Panc1 (cell line): ENCODE data around the gene AGBL1. TPM values are rescaled to one million over a fixed set of nuclear protein-coding genes. Genes with fewer than 3 reads are reported as not detected.

Experiments
- ATAC-seq: fragments of 200-7000 bp; cut with Tn5 transposase; 2 replicates; pipeline ENCODE4 v1.9.1; 2020; ENCODE audit warnings: mild to moderate bottlenecking, moderate library complexity
- BruUV-seq: library from RNA; stranded (reverse); fragments of 400-500 nt; replicated peaks from 2 replicates; lab custom pipeline; 2021; lab: Mats Ljungman, UMichigan
- CTCF ChIA-PET: fragments of 300-600 bp; sonication (Branson Sonifier 250); formaldehyde crosslinking; loops from one replicate; lab custom pipeline; 2022; ENCODE audit warnings: antibody characterized with exemption; lab: Charles Lee
- POLR2A ChIA-PET: fragments of 300-600 bp; sonication (Branson Sonifier 250); formaldehyde crosslinking; loops from one replicate; lab custom pipeline; 2022; ENCODE audit warnings: antibody characterized with exemption; lab: Charles Lee
- DNase-seq: peaks from one replicate; pipeline ENCODE4 v3.0.0-alpha.2; 2010; ENCODE audit warnings: low read depth, low spot score
- H3K27ac ChIP-seq: 2 replicates; pipeline ENCODE4 v1.5.1; 2011; ENCODE audit warnings: mild to moderate bottlenecking, low read length, inconsistent platforms
- H3K27me3 ChIP-seq: fragments of 200-500 bp; sonication (Bioruptor generic); 2 replicates; pipeline ENCODE4 v1.6.0; 2014; ENCODE audit warnings: low read length, inconsistent platforms; ENCODE audit not compliant: control insufficient read depth, insufficient read depth
- H3K36me3 ChIP-seq: fragments of 200-500 bp; sonication (Bioruptor generic); 2 replicates; pipeline ENCODE4 v1.5.1; 2014; ENCODE audit warnings: inconsistent platforms, mild to moderate bottlenecking, low read length, moderate library complexity; ENCODE audit not compliant: control insufficient read depth, insufficient read depth
- H3K4me1 ChIP-seq: 2 replicates; pipeline ENCODE4 v1.5.1; 2011; ENCODE audit warnings: inconsistent platforms, mild to moderate bottlenecking, low read length, moderate library complexity; ENCODE audit not compliant: control insufficient read depth, insufficient read depth
- H3K4me3 ChIP-seq, 2 experiments: 2 replicates each; pipeline ENCODE4 v1.5.1; 2011 to 2012; ENCODE audit warnings: low read depth in 2 of 2, low read length in 2 of 2, mild to moderate bottlenecking in 2 of 2, inconsistent platforms in 1 of 2, moderate library complexity in 1 of 2
- H3K9me3 ChIP-seq: fragments of 200-500 bp; sonication (Bioruptor generic); 2 replicates; pipeline ENCODE4 v1.5.1; 2014; ENCODE audit warnings: low read depth, mild to moderate bottlenecking, inconsistent platforms, low read length, moderate library complexity; ENCODE audit not compliant: control insufficient read depth, insufficient read depth
- CTCF ChIP-seq: fragments of 450-650 bp; IDR thresholded peaks from 2 replicates; pipeline ENCODE4 v1.5.1; 2017; ENCODE audit warnings: mild to moderate bottlenecking
- POLR2AphosphoS5 ChIP-seq: IDR thresholded peaks from 2 replicates; pipeline ENCODE4 v1.6.1; 2012; ENCODE audit warnings: mild to moderate bottlenecking, low read depth, low read length, moderate library complexity
- REST ChIP-seq, 2 experiments: IDR thresholded peaks; 2 replicates each; pipeline ENCODE4 v1.6.1; 2011 to 2012; ENCODE audit warnings: low read depth in 2 of 2, control low read depth in 1 of 2, low read length in 1 of 2, mild to moderate bottlenecking in 1 of 2, moderate library complexity in 1 of 2; ENCODE audit not compliant: insufficient read depth in 1 of 2
- SIN3A ChIP-seq: IDR thresholded peaks from 2 replicates; pipeline ENCODE4 v1.6.1; 2012; ENCODE audit warnings: low read depth, mild to moderate bottlenecking, low read length, moderate library complexity, borderline replicate concordance; ENCODE audit not compliant: insufficient read depth
- TCF7L2 ChIP-seq: IDR thresholded peaks from 2 replicates; pipeline ENCODE4 v1.6.1; 2011; ENCODE audit warnings: mild to moderate bottlenecking, low read depth, low read length, inconsistent platforms
- in situ Hi-C: cut with HindIII; loops from 2 replicates; pipeline ENCODE4 v1.10.0; 2016; ENCODE audit warnings: low sequenced_read_pairs, low pct_unique_long_range_greater_than_20kb
- intact Hi-C: fragments of 100-400 bp; cut with micrococcal nuclease; formaldehyde crosslinking; loops from one replicate; pipeline ENCODE4 v1.10.0; 2022; ENCODE audit not compliant: unreplicated experiment
- total RNA-seq: library from RNA; stranded (reverse); gene quantifications from one replicate; pipeline ENCODE4 v1.2.1, GENCODE V29; 2021; ENCODE audit not compliant: unreplicated experiment

The AGBL1 gene
- total RNA-seq, 1 experiment from 2014 or later: not detected

GRCh38 chr15:86756688-86757087 is 677.0 kb downstream of the AGBL1 start:
- no peak overlapping the region for H3K27ac ChIP-seq
- TF ChIP-seq SIN3A (no peak), REST (IDR thresholded peaks at IDR 0.05; ENCODE audit: insufficient read depth in 1 of 2, low read depth in 2 of 2, low read length in 1 of 2) (no peak), POLR2AphosphoS5 (no peak), TCF7L2 (no peak), CTCF (no peak; the same call in 1 of the 2 replicates)
- no peak overlapping the region for H3K4me3 ChIP-seq
- no peaks in the 10 kb centered on the region for H3K9me3 ChIP-seq
- in situ Hi-C loops: no loop called here
- DNase-seq (no peak), ATAC-seq (no peak)
- intact Hi-C loops: no loop called here
- H3K4me1 ChIP-seq: no peaks in the 10 kb centered on the region
- ChIA-PET CTCF (interaction anchor here (0.7 kb wide), 1 partner anchor 102 kb away, joined by 4 read pairs; no protein-coding TSS in a partner anchor), POLR2A (interaction anchor here (0.6 kb wide), 1 partner anchor 25 kb away, joined by 7 read pairs; no protein-coding TSS in a partner anchor)
- BruUV-seq: no TSS peak
- no peaks in the 10 kb centered on the region for H3K36me3 ChIP-seq
- H3K27me3 ChIP-seq: no peaks in the 10 kb centered on the region

- intact Hi-C loops: no loop called here
- CTCF ChIA-PET: no interaction called here
- H3K36me3 ChIP-seq: no peaks in the 10 kb centered on the region
Observed at GRCh38 chr15:86759800-86760523, 680.3 kb downstream of the AGBL1 start.

More at GRCh38 chr15:86759800-86760523, 680.3 kb downstream of the AGBL1 start:
- Histone ChIP-seq H3K4me1 (no peaks in the 10 kb centered on the region), H3K4me3 (no peak overlapping the region), H3K27ac (no peak overlapping the region), H3K27me3 (no peaks in the 10 kb centered on the region), H3K9me3 (no peaks in the 10 kb centered on the region)
- POLR2A ChIA-PET: no interaction called here
- DNase-seq (no peak), ATAC-seq (no peak)
- no TSS peak for BruUV-seq
- TF ChIP-seq CTCF: no peak
- no peak for TF ChIP-seq TCF7L2
- TF ChIP-seq SIN3A: no peak
- TF ChIP-seq REST (IDR thresholded peaks at IDR 0.05; ENCODE audit: insufficient read depth in 1 of 2, low read depth in 2 of 2, low read length in 1 of 2): no peak
- TF ChIP-seq POLR2AphosphoS5: no peak
- in situ Hi-C loops: no loop called here
